ENCODE data around the gene SNED1. TPM values are rescaled to one million over a fixed set of nuclear protein-coding genes. Genes with fewer than 3 reads are reported as not detected.

SNED1 gene
- total and polyA plus RNA-seq, 2 experiments from 2014 or later, result 1.5 to 2.8 TPM

- H3K4me1 Mint-ChIP-seq, result peaks cover 14% of the 10 kb centered on the region
- TF ChIP-seq STAT1 (IDR thresholded peaks at IDR 0.05; ENCODE audit: unreplicated experiment), result no peak
- no peak for TF ChIP-seq POLR2AphosphoS5 (IDR thresholded peaks at IDR 0.05; ENCODE audit: low read depth)
- TF ChIP-seq EZH2phosphoT487 (IDR thresholded peaks at IDR 0.05; ENCODE audit: unreplicated experiment), result no peak
- no peak for TF ChIP-seq JUNB (IDR thresholded peaks at IDR 0.05; ENCODE audit: unreplicated experiment)
- no peak for TF ChIP-seq EZH2 (IDR thresholded peaks at IDR 0.05; ENCODE audit: low read depth, unreplicated experiment)
- TF ChIP-seq, protein P1, sequence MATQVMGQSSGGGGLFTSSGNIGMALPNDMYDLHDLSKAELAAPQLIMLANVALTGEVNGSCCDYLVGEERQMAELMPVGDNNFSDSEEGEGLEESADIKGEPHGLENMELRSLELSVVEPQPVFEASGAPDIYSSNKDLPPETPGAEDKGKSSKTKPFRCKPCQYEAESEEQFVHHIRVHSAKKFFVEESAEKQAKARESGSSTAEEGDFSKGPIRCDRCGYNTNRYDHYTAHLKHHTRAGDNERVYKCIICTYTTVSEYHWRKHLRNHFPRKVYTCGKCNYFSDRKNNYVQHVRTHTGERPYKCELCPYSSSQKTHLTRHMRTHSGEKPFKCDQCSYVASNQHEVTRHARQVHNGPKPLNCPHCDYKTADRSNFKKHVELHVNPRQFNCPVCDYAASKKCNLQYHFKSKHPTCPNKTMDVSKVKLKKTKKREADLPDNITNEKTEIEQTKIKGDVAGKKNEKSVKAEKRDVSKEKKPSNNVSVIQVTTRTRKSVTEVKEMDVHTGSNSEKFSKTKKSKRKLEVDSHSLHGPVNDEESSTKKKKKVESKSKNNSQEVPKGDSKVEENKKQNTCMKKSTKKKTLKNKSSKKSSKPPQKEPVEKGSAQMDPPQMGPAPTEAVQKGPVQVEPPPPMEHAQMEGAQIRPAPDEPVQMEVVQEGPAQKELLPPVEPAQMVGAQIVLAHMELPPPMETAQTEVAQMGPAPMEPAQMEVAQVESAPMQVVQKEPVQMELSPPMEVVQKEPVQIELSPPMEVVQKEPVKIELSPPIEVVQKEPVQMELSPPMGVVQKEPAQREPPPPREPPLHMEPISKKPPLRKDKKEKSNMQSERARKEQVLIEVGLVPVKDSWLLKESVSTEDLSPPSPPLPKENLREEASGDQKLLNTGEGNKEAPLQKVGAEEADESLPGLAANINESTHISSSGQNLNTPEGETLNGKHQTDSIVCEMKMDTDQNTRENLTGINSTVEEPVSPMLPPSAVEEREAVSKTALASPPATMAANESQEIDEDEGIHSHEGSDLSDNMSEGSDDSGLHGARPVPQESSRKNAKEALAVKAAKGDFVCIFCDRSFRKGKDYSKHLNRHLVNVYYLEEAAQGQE (IDR thresholded peaks at IDR 0.05; ENCODE audit: unreplicated experiment), result no peak
- TF ChIP-seq ZNF462 (CRISPR knock-in tag; IDR thresholded peaks at IDR 0.05), result no peak
- no peak overlapping the region for H3K4me3 ChIP-seq
- H3K9me2 ChIP-seq (ENCODE audit: insufficient read depth), result no peaks in the 10 kb centered on the region
- H3K79me2 ChIP-seq (replicated peaks; ENCODE audit: insufficient read depth), result no peaks in the 10 kb centered on the region
- DNase-seq (ENCODE audit: low spot score), result no peak
- no peak overlapping the region for H3K27ac Mint-ChIP-seq
- no peaks in the 10 kb centered on the region for H3K9me3 Mint-ChIP-seq
- peaks cover 17% of the 10 kb centered on the region for H3K27me3 Mint-ChIP-seq (ENCODE audit: insufficient read depth, low read depth, poor library complexity)
- no peaks in the 10 kb centered on the region for H4K20me1 ChIP-seq (replicated peaks; ENCODE audit: insufficient read depth)
- H2AFZ ChIP-seq, result no peak overlapping the region
- H3K4me3 Mint-ChIP-seq, result no peak overlapping the region
- no peak overlapping the region for H3K27ac ChIP-seq (ENCODE audit: low read depth)
- no peaks in the 10 kb centered on the region for H3F3A ChIP-seq (replicated peaks; ENCODE audit: low read depth)
- H3K36me3 Mint-ChIP-seq (ENCODE audit: low read depth), result no peaks in the 10 kb centered on the region
- ATAC-seq, result no peak
- no peak overlapping the region for H3K4me2 ChIP-seq
- H3K36me3 ChIP-seq (ENCODE audit: insufficient read depth), result no peaks in the 10 kb centered on the region
- no peaks in the 10 kb centered on the region for H3K27me3 ChIP-seq (ENCODE audit: insufficient read depth)
- no peaks in the 10 kb centered on the region for H3K4me1 ChIP-seq (ENCODE audit: insufficient read depth)
Observed at GRCh38 chr2:240949791-240950705, 48.4 kb upstream of the SNED1 start.

Data from GM23338 (cell line).